ENCODE measurements around the gene ZKSCAN5. TPM values are rescaled to one million over a fixed set of nuclear protein-coding genes. Genes with fewer than 3 reads are reported as not detected.
A peak's percentile ranks its signal among the peaks of the same experiment; 100 is the strongest.

The ZKSCAN5 gene
- total RNA-seq (ENCODE audit: insufficient read depth, low replicate concordance), result 14.4 TPM

GRCh38 chr7:99504603-99505323 is at the start of gene ZKSCAN5:
ZKSCAN5 (plus strand) TSS chr7:99504662; CDS start chr7:99506045, 1,383 bp downstream.
- peak; percentile 99 for DNase-seq (ENCODE audit: low spot score)

DNA sequence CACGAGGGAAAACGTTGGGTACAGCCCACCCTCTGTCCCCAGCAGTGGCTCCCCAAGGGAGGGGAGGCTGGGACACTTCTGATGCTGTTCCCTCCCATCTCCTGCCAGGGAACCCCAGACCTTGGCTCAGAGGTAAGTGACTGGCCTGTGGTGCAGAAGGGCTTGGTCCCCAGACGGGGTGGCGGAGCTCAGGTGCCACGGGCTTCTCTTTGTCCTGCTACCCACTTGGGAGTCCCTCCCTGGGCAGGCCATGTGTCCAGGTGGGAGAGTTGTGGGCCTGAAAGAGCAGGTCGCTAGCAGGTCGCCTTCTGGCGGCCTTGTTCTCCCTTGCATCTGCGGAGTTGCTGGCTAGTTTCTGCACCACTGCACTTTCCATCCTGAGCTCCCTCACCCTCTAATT is 48.6 kb upstream of the ZKSCAN5 start:
- DNase-seq (ENCODE audit: low spot score), result no peak

DNA sequence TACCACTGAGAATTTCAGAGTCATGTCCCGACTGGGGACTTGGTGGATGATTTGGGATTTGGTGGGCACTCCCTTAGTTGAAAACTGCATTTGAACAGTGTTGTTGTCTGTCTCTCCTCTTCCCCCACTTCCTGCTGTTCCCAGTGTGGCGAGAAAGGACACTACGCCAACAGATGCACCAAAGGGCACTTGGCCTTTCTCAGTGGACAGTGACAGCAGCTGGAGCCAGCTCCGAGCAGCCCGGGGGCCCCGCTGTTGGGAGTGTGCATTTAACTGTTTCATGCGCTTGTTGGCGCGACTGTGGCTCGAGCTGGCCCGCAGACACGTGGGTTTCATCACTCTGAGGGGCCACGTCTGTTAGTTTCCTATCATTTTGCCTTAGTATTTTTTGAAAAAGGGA is 48.2 kb upstream of the ZKSCAN5 start:
- DNase-seq (ENCODE audit: low spot score), result no peak

GRCh38 chr7:99457050-99457649 is 47.3 kb upstream of the ZKSCAN5 start:
- no peak for DNase-seq (ENCODE audit: low spot score)

DNA sequence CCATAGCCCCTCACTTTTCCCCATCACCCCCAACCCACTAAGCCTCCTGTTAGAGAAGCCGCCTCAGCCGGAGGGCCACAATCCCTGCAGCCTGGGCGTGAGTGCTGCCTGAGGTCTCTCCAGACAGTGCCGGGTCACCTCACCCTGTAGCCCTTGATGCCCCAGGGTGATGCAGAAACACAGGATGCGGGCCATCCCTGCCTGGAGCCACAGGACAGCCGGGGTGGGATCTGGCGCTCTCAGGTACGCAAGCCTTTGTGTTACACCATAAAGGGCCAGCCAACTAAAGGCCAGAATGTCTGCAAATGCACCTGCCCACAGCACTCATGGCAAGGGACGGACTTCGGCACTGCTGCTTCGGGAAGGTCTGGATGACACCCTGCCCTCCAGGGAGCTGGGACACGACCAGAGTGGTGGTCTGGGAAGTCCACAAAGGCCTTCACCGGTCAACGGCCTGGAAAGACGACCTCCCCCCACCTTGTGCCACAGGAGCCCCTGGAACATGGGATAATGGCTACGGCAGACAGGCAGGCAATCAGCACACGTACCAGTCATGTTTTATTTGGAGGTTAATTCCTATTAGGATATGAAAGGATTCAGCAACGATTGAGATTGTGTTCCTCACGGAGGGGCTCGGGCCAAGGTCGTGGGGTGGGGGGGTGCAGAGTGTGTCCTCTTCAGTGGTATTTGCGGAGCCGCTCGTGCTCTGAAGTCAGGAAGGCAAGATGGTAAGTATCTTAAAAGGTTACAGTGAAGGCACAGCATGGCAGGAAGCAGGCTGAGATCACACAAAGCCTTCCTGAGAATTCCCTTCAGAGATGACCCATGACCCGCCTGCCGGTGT is 46.6 kb upstream of the ZKSCAN5 start:
- no peak for DNase-seq (ENCODE audit: low spot score)

GRCh38 chr7:99459087-99459486 is 45.4 kb upstream of the ZKSCAN5 start:
- DNase-seq (ENCODE audit: low spot score), result no peak

GRCh38 chr7:99460651-99461050 is 43.8 kb upstream of the ZKSCAN5 start:
- DNase-seq (ENCODE audit: low spot score), result no peak

DNA sequence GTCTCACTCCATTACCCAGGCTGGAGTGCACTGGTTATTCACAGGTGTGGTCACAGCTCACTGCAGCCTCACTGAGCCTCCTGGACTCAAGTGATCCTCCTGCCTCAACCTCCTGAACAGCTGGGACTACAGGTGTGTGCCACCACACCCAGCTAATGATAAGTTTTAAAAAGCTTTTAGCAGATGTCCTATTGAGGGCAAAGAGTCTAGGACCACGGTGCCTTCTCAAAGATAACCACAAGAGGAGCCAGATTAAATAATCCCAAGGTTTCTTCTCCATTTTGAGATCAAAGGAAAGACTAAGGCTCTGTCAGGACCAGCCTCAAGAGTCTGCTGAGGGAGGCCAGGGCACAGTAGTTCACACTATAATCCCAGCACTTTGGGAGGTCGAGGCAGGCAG is 43.2 kb upstream of the ZKSCAN5 start:
- DNase-seq (ENCODE audit: low spot score), result no peak

- no peak for DNase-seq (ENCODE audit: low spot score)
These were observed 39.1 kb upstream of the ZKSCAN5 start for GRCh38 chr7:99465421-99465768.

DNA sequence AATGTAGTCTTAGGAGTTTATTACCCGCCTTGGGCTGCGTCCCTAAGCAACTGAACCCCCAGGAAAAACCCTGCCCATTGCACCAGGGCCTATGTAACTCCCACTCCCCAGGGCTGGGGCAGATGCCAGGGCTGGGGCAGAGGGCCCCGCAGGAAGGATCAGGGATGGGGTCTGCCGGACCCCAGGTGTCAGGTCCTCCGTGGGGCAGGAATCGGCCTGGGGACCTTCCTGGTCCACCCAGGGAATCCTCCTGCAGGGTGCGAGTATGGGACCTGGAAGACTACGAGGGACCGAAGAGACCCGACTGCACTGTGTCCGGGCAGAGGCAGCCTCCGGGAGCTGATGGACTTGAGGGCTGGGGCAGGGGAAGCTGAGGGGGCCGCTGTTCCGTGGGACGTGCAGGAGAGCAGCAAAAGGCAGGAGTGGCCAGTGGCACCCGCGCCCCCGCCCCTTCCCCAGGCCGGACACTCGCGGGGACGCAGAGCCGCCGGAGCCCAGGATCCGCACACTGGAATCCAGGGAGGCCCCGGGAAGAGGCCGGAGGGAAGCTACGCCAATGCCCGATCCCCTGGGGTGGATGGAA is 36.0 kb upstream of the ZKSCAN5 start:
- no peak for DNase-seq (ENCODE audit: low spot score)

DNA sequence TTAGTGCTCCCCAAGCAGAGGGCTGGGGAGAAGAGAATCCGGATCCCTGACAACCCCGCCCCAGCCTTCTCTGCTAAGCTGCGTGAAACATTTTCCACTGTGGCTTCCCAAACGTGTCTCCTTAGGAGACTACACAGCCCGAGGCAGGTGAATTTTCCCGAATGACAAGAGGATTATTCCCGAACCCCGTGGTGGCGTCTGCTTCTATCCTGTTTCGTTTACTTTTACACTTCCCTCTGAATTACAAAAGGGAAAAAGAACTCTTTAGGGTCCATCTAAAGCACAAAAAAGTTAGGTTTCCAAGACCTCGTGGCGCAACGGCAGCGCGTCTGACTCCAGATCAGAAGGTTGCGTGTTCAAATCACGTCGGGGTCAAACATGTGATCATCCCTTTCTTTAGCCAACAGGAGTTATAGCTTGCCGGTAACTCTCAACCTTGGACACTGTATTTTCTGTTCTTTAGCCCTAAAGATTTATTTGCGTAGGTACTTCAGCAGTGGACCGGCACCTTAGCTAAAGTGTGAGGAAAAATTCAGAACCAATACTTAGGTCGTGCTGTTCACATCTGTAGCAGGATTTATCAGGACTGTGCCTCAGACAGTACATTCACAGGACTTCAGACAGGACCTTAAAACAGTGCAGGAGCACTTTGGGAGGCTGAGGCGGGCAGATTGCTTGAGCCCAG is 34.9 kb upstream of the ZKSCAN5 start:
- DNase-seq (ENCODE audit: low spot score), result no peak

- DNase-seq (ENCODE audit: low spot score), result peak; percentile 98
These were observed 31.7 kb upstream of the ZKSCAN5 start, which contains the start of gene ZNF789 for GRCh38 chr7:99472561-99473314. ZNF789 (plus strand) TSS chr7:99472890; CDS start chr7:99476457, 3,567 bp downstream.

GRCh38 chr7:99473315-99473596 is 31.2 kb upstream of the ZKSCAN5 start:
- peak; percentile 59 for DNase-seq (ENCODE audit: low spot score)

GRCh38 chr7:99476107-99476506 is 28.4 kb upstream of the ZKSCAN5 start:
- DNase-seq (ENCODE audit: low spot score), result no peak

DNA sequence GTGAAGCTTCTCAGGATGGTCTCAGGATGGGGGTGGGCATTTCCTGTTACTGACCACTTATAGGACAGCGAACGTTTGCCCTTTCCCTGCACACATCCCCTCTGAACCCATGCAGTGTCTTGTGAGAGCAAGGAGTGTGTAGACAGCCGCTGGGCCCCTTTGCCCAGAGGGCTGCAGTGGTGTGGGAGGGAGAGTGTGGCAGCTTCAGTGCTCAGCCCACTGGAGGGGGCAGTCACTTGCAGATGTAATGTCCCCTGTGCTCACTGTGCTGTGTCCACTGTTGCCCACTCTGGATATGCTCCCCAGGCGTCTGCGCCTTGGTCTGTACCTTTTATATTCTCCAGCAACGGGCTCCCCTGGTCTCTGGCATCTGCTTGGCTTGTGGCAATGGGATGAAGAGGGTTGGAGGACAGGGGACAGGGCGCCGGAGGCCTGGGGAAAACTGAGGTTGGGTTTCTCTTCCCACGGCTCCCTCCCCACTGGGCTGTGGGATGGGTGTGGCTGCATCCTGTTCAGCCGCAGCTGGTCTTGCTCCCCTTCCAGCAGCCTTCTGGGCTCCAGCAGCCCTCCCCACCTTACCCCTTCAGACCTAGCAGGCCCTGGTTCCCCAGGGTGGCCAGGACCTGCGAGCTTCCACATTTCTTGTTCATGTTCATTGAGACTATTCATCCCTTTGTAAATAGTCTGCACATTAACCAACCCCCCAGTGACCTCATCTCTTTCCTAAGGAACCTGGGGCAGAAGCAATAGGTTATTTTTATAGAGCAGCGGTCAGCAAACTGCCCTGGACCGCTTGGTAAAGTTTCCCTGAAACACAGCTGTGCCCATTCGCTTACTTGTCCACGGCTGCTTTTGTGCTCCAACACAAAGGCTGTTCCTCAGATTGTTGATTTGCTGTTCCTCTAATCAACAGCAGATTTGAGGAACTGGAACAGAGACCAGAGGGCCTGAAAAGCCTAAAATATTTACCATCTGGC is 25.7 kb upstream of the ZKSCAN5 start:
- DNase-seq (ENCODE audit: low spot score), result no peak

GRCh38 chr7:99485094-99485493 is 19.4 kb upstream of the ZKSCAN5 start:
- no peak for DNase-seq (ENCODE audit: low spot score)

- no peak for DNase-seq (ENCODE audit: low spot score)
These were observed 15.2 kb upstream of the ZKSCAN5 start for GRCh38 chr7:99489235-99489634.

DNA sequence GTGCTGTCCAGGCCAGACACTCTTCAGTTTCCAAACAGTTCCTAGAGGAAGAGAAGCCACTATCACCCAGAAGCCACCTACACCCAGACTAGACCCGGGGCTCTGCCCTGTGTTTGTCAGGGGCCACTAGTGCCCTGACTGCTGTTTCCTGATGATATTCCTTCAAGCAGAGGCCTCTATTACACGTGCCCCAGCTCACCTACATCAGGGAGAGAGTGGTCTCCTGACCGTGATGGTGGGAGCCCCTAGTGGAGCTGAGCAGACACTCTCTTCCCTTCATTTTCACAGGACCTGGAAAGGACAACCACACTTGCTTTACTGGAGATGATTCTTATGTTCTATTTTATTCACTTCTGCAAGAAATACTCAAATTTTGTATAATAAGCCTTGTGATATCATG is 13.6 kb upstream of the ZKSCAN5 start:
- no peak for DNase-seq (ENCODE audit: low spot score)

DNA sequence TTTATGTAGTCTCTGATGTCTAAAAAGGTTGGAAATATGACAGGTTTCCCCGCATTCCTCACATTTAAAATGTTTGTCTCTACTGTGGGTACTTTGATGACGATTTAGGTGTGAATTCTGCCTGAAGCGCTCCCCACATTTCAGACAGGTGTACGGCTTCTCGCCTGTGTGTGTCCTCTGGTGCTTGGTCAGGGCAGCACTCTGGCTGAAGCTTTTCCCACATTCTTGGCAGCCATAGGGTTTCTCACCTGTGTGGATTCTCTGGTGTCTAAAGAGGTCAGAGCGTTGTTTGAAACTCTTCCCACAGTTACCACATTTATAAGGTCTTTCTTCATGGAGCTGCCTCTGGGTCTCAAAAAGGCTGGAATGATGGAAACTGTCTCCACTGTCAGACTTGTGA is 10.6 kb upstream of the ZKSCAN5 start:
- no peak for DNase-seq (ENCODE audit: low spot score)

All from umbilical cord (tissue), 2 donors.